Uterus (tissue), 4 donors: ENCODE measurements around the gene EEFSEC. TPM values are rescaled to one million over a fixed set of nuclear protein-coding genes. Genes with fewer than 3 reads are reported as not detected.

Source experiments
- DNase-seq, 2 donors: peaks; one replicate each; pipeline ENCODE4 v3.0.0-alpha.2; 2019 to 2020
- H3K27ac ChIP-seq, 2 donors: fragments of 200-600 bp; sonication (generic); 1 replicate in 1 of 2; 2 replicates in 1 of 2; pipeline ENCODE4 v1.5.1; 2016 to 2018
- H3K27me3 ChIP-seq, 2 donors: fragments of 200-600 bp; sonication (generic); one replicate each; pipeline ENCODE4 v1.5.1; 2018 to 2019; ENCODE audit warnings: control low read depth in 1 of 2
- H3K36me3 ChIP-seq, 2 donors: fragments of 200-600 bp; sonication (generic); one replicate each; pipeline ENCODE4 v1.5.1; 2019; ENCODE audit warnings: control low read depth in 1 of 2
- H3K4me1 ChIP-seq, 2 donors: fragments of 200-600 bp; sonication (generic); one replicate each; pipeline ENCODE4 v1.5.1; 2018 to 2019; ENCODE audit warnings: control low read depth in 1 of 2
- H3K4me3 ChIP-seq, 2 donors: fragments of 200-600 bp; sonication (generic); 1 replicate in 1 of 2; 2 replicates in 1 of 2; pipeline ENCODE4 v1.5.1; 2018 to 2019; ENCODE audit warnings: mild to moderate bottlenecking in 1 of 2
- H3K9me3 ChIP-seq, 2 donors: fragments of 200-600 bp; sonication (generic); one replicate each; pipeline ENCODE4 v1.5.1; 2019; ENCODE audit warnings: control low read depth in 1 of 2
- POLR2A ChIP-seq, 2 donors: fragments of 450-650 bp; IDR thresholded peaks; one replicate each; pipeline ENCODE4 v1.6.1; 2016; ENCODE audit warnings: antibody characterized with exemption in 2 of 2, mild to moderate bottlenecking in 1 of 2, moderate library complexity in 1 of 2
- intact Hi-C: fragments of 100-400 bp; cut with DNase I; formaldehyde crosslinking; loops from one replicate; pipeline ENCODE4 v1.15.1; 2023; ENCODE audit warnings: low total_unique reads
- total RNA-seq, 4 donors: library from RNA; depleted of rRNA in 3 of 4; stranded (reverse); fragments of >200 nt in 3 of 4; gene quantifications; one replicate each; pipeline versions ENCODE4 v1.1.0 to v1.2.4, GENCODE V29; 2014 to 2023
- TF ChIP-seq, protein P1 (sequence below), 4 experiments: fragments of 200-600 bp in 2 of 4; fragments of 450-650 bp in 2 of 4; sonication (generic) in 2 of 4; IDR thresholded peaks; one replicate each; pipeline ENCODE4 v1.5.1; 2016 to 2019; ENCODE audit warnings: antibody characterized with exemption in 4 of 4, mild to moderate bottlenecking in 2 of 4, moderate library complexity in 1 of 4
- donor health status: DM: yes; HTN: yes; CAD: no.

The EEFSEC gene
- total RNA-seq, 4 donors from 2014 or later = 2.9 to 20.0 (median 12.5) TPM

DNA sequence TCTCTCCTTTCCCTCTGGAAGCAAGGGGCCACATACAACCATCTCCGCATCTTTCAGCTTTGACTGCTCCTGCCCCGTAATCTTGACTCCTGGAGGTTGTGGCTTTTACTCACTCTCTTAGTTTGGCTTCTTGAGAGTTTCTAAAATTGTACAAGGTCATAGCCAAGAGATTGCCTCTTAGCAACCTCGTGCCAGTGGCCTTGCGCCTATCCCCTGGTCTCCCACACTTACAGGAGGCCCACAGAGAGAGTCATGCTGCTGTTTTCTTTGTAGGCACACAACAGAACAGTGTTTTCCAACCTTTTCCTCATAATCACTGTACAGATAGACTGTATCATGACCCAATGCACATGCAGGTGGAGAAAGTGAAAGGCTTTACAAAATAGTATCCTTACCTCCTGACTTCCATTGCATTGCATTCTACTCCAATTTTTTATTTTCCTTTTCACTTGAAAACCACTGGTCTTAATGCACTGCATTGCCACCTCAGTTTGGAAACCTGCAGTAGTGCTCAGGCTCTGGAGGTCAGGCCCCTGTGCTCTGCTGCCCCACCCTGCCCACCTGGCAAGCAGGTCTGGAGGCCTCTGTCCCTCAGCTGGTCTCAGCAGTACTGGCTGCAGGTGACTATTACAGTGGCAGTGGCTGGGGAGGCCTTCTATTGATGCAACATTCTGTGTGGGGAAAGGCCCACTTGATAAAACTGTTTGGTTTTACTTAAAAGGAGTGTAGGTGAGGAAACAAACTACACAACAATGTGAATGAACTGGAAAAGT lies 157.2 kb downstream of the EEFSEC start:
- Histone ChIP-seq H3K4me1 (peaks cover 0 to 2% of the 10 kb centered on the region in 2 donors), H3K9me3 (no peaks in the 10 kb centered on the region), H3K36me3 (no peaks in the 10 kb centered on the region), H3K27ac (no peak overlapping the region), H3K4me3 (no peak overlapping the region), H3K27me3 (no peaks in the 10 kb centered on the region)
- DNase-seq = no peak
- intact Hi-C loops = no loop called here
- no peak for TF ChIP-seq POLR2A (IDR thresholded peaks at IDR 0.05)
- TF ChIP-seq, protein P1, sequence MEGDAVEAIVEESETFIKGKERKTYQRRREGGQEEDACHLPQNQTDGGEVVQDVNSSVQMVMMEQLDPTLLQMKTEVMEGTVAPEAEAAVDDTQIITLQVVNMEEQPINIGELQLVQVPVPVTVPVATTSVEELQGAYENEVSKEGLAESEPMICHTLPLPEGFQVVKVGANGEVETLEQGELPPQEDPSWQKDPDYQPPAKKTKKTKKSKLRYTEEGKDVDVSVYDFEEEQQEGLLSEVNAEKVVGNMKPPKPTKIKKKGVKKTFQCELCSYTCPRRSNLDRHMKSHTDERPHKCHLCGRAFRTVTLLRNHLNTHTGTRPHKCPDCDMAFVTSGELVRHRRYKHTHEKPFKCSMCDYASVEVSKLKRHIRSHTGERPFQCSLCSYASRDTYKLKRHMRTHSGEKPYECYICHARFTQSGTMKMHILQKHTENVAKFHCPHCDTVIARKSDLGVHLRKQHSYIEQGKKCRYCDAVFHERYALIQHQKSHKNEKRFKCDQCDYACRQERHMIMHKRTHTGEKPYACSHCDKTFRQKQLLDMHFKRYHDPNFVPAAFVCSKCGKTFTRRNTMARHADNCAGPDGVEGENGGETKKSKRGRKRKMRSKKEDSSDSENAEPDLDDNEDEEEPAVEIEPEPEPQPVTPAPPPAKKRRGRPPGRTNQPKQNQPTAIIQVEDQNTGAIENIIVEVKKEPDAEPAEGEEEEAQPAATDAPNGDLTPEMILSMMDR (IDR thresholded peaks at IDR 0.05) = no peak

DNA sequence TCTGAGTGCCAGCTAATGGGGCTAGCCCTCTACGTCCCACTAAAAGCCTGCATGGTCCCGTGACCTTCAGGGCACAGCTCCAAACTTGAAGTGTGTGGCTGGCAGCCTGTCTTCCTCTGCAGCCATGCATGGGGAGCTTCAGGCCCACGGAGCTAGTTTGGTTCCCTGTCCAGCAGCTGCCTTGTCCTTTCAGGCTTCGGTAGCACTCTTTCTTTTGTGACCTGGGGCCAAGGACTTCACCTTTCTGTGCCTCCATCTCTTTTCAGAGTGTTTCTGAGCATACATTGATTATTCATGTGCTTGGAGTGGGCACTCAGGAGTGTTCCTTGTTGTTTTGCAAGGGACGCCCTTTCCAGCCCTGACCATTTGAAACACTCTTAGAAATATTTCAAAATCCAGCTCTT lies 158.2 kb downstream of the EEFSEC start:
- no peak for DNase-seq
- Histone ChIP-seq H3K36me3 (no peaks in the 10 kb centered on the region), H3K27ac (no peak overlapping the region), H3K4me1 (no peaks in the 10 kb centered on the region), H3K27me3 (no peaks in the 10 kb centered on the region), H3K4me3 (no peak overlapping the region), H3K9me3 (no peaks in the 10 kb centered on the region)
- intact Hi-C loops = no loop called here
- no peak for TF ChIP-seq POLR2A (IDR thresholded peaks at IDR 0.05)
- TF ChIP-seq, protein P1 (IDR thresholded peaks at IDR 0.05) = no peak

DNA sequence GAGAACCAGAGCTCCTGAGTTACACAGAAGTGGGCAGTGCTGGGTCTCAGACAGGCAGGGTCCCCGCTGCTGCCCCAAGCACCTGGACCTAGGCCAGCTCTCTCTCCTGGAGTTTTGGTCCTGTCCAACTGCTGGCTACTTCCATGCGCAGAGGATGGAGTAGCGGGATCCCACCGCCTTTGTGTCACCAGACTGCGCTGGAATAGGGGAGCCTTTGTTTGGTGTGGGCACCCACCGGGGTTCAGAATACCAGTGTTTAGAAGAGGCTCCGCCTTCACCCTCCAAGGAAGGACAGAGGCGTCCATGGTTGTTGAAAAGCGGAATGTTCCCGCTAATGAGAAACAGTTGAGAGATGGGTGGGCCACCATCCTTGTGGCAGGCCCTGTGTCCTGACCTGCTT lies 159.0 kb downstream of the EEFSEC start:
- peaks cover 0 to 4% of the 10 kb centered on the region in 2 donors for H3K4me1 ChIP-seq
- H3K9me3 ChIP-seq = no peaks in the 10 kb centered on the region
- no peak overlapping the region for H3K27ac ChIP-seq
- DNase-seq = no peak
- H3K36me3 ChIP-seq = no peaks in the 10 kb centered on the region
- TF ChIP-seq POLR2A (IDR thresholded peaks at IDR 0.05) = no peak
- TF ChIP-seq, protein P1 (IDR thresholded peaks at IDR 0.05) = no peak
- intact Hi-C loops = no loop called here
- H3K27me3 ChIP-seq = no peaks in the 10 kb centered on the region
- no peak overlapping the region for H3K4me3 ChIP-seq

DNA sequence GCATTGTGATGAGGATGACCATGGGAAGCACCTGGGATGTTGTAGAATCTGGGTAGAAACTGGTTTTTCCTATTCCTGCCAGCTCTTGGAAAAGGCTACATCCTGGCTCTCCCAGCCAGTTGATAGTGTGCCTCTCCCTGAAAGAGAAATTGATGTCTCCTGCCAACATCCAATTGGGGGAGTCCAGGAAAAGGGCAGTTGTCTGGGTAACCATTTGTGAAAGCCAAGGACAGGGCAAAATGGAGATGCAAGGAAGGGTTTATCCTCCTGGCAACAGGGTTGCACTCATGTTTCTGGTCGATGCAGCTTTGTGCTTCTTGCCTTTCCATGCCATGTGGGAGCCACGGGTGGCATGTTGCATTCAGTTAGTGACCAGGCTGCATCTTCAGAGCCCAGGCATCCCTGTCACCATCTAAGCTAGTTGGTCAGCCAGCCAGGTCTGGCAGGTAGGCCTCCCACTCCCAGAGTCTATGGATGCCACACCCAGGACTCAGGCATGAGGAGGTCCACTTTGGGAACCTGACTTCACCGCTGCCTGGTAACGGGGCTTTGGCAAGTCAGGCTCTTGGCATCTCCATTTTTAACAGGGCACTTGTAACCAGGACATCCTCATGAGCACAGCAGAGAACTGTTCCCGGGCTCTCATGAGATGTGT lies 159.9 kb downstream of the EEFSEC start:
- DNase-seq = no peak
- Histone ChIP-seq H3K27me3 (no peaks in the 10 kb centered on the region), H3K36me3 (no peaks in the 10 kb centered on the region), H3K27ac (no peak overlapping the region), H3K4me1 (peaks cover 0 to 4% of the 10 kb centered on the region in 2 donors), H3K9me3 (no peaks in the 10 kb centered on the region), H3K4me3 (no peak overlapping the region)
- TF ChIP-seq POLR2A (IDR thresholded peaks at IDR 0.05) = no peak
- TF ChIP-seq, protein P1 (IDR thresholded peaks at IDR 0.05) = no peak
- intact Hi-C loops = no loop called here

DNA sequence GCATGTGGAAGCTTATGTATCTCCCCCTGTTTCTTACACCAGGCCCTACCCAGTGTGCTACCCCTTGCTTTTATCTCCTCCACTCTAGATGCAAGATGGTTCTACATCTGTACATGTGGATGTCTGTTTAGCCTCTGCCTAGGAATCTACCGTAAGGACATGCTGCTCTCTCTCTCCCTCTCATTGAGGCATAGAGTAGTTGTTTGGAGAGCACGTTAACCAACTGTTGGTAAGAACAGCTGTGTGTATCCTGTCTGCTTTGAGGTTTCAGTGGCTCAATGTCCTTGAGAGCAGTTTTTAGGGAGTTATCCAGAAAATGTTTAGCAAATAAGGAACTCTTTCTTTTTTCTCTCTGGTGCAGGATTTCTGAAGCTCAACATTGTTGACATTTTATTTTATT lies 160.7 kb downstream of the EEFSEC start:
- Histone ChIP-seq H3K27me3 (no peaks in the 10 kb centered on the region), H3K27ac (no peak overlapping the region), H3K4me1 (peaks cover 0 to 4% of the 10 kb centered on the region in 2 donors), H3K36me3 (no peaks in the 10 kb centered on the region), H3K4me3 (no peak overlapping the region), H3K9me3 (no peaks in the 10 kb centered on the region)
- intact Hi-C loops = no loop called here
- DNase-seq = no peak
- TF ChIP-seq, protein P1 (IDR thresholded peaks at IDR 0.05) = no peak
- TF ChIP-seq POLR2A (IDR thresholded peaks at IDR 0.05) = no peak
